A673 (cell line): ENCODE measurements around the gene MYO18B.

Experiments used
- EZH2 ChIP-seq: fragments of 200-600 bp; sonication (generic); IDR thresholded peaks from 2 replicates; pipeline ENCODE4 v1.6.1; 2017; ENCODE audit warnings: borderline replicate concordance, low read depth, mild to moderate bottlenecking, mixed read lengths, antibody characterized with exemption, low read length; ENCODE audit not compliant: poor library complexity, severe bottlenecking
- TF ChIP-seq, protein P1 (sequence below): fragments of 300-800, 200-600 bp; sonication (generic); conservative IDR thresholded peaks from 2 replicates; pipeline ENCODE4 v1.5.1; 2017; ENCODE audit warnings: low read depth, mild to moderate bottlenecking, antibody characterized with exemption, low read length, moderate library complexity, mixed read lengths

DNA sequence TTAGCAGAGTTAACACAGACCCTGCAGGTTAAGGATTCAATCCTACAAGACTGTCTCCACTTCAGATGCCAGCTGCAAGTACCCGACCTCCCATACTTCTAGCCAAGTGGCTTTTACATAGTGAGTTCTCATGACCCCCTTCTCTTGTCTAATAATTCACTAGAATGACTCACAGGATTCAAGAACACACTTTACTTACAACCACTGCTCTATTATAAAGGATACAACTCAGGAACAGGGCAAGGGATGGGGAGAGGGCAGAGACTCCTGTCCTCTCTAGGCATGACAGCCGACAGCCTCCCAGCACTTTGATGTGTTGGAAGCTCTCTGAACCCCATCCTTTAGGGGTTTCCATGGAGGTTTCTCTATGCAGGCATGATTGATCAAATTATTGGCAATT lies 60.0 kb downstream of the MYO18B start:
- TF ChIP-seq, protein P1, sequence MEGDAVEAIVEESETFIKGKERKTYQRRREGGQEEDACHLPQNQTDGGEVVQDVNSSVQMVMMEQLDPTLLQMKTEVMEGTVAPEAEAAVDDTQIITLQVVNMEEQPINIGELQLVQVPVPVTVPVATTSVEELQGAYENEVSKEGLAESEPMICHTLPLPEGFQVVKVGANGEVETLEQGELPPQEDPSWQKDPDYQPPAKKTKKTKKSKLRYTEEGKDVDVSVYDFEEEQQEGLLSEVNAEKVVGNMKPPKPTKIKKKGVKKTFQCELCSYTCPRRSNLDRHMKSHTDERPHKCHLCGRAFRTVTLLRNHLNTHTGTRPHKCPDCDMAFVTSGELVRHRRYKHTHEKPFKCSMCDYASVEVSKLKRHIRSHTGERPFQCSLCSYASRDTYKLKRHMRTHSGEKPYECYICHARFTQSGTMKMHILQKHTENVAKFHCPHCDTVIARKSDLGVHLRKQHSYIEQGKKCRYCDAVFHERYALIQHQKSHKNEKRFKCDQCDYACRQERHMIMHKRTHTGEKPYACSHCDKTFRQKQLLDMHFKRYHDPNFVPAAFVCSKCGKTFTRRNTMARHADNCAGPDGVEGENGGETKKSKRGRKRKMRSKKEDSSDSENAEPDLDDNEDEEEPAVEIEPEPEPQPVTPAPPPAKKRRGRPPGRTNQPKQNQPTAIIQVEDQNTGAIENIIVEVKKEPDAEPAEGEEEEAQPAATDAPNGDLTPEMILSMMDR: no peak
- no peak for TF ChIP-seq EZH2
